Measurements from ENCODE around the gene RBPMS2.

- TF ChIP-seq CTCF (optimal IDR thresholded peaks at IDR 0.05 in 1 of 3, IDR thresholded peaks at IDR 0.05 in 1 of 3, conservative IDR thresholded peaks at IDR 0.05 in 1 of 3; ENCODE audit: extremely low read depth in 1 of 3, insufficient read depth in 2 of 3, low read length in 3 of 3) = no peak
- TF ChIP-seq EZH2 (IDR thresholded peaks at IDR 0.05; ENCODE audit: low read length) = no peak
These were observed 69.1 kb downstream of the RBPMS2 start for GRCh38 chr15:64706011-64706911.

All from keratinocyte (primary cell).